ENCODE data around the gene MELTF. TPM values are rescaled to one million over a fixed set of nuclear protein-coding genes. Genes with fewer than 3 reads are reported as not detected.

The MELTF gene
- polyA plus RNA-seq, 1 experiment: 1.8 TPM

GRCh38 chr3:197028728-197029510 lies 698 bp downstream of the MELTF start:
- TF ChIP-seq, protein P1, sequence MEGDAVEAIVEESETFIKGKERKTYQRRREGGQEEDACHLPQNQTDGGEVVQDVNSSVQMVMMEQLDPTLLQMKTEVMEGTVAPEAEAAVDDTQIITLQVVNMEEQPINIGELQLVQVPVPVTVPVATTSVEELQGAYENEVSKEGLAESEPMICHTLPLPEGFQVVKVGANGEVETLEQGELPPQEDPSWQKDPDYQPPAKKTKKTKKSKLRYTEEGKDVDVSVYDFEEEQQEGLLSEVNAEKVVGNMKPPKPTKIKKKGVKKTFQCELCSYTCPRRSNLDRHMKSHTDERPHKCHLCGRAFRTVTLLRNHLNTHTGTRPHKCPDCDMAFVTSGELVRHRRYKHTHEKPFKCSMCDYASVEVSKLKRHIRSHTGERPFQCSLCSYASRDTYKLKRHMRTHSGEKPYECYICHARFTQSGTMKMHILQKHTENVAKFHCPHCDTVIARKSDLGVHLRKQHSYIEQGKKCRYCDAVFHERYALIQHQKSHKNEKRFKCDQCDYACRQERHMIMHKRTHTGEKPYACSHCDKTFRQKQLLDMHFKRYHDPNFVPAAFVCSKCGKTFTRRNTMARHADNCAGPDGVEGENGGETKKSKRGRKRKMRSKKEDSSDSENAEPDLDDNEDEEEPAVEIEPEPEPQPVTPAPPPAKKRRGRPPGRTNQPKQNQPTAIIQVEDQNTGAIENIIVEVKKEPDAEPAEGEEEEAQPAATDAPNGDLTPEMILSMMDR (IDR thresholded peaks at IDR 0.05; ENCODE audit: insufficient read depth, low read depth, low read length): no peak
- ChIA-PET CTCF (interaction anchor here (0.7 to 3.4 kb wide), 16 partner anchors 9 to 158 kb away, joined by 3 to 14 read pairs (median 4); no protein-coding TSS in a partner anchor), POLR2A (no interaction called here)
- no peaks in the 10 kb centered on the region for H3K36me3 ChIP-seq (ENCODE audit: control insufficient read depth, insufficient read depth, low read length)
- peak overlapping the region; percentile 49 for H3K4me3 ChIP-seq (ENCODE audit: low read depth, low read length)
- DNase-seq (ENCODE audit: low read depth): no peak
- H3K27me3 ChIP-seq (ENCODE audit: control insufficient read depth, insufficient read depth, low read length): no peaks in the 10 kb centered on the region

- TF ChIP-seq, protein P1 (IDR thresholded peaks at IDR 0.05; ENCODE audit: insufficient read depth, low read depth, low read length): no peak
- no peak overlapping the region for H3K4me3 ChIP-seq (ENCODE audit: low read depth, low read length)
- CTCF ChIA-PET: interaction anchor here (0.8 to 3.2 kb wide), 6 partner anchors 10 to 155 kb away, joined by 3 to 12 read pairs (median 5); no protein-coding TSS in a partner anchor
- no peaks in the 10 kb centered on the region for H3K36me3 ChIP-seq (ENCODE audit: control insufficient read depth, insufficient read depth, low read length)
- H3K27me3 ChIP-seq (ENCODE audit: control insufficient read depth, insufficient read depth, low read length): no peaks in the 10 kb centered on the region; the same call in 1 of the 2 replicates
- POLR2A ChIA-PET: no interaction called here
- no peak for DNase-seq (ENCODE audit: low read depth)
These were observed 1.5 kb downstream of the MELTF start for GRCh38 chr3:197027896-197028727.

- Histone ChIP-seq H3K27me3 (ENCODE audit: control insufficient read depth, insufficient read depth, low read length) (peaks cover 5% of the 10 kb centered on the region), H3K4me3 (ENCODE audit: low read depth, low read length) (no peak overlapping the region), H3K36me3 (ENCODE audit: control insufficient read depth, insufficient read depth, low read length) (no peaks in the 10 kb centered on the region)
- TF ChIP-seq, protein P1 (IDR thresholded peaks at IDR 0.05; ENCODE audit: insufficient read depth, low read depth, low read length): no peak
- no peak for DNase-seq (ENCODE audit: low read depth)
- CTCF ChIA-PET: interaction anchor here (1.6 kb wide), 2 partner anchors 9 to 49 kb away, joined by 3 to 5 read pairs; no protein-coding TSS in a partner anchor
- POLR2A ChIA-PET: no interaction called here
These were observed 2.3 kb downstream of the MELTF start for GRCh38 chr3:197027151-197027895.

DNA sequence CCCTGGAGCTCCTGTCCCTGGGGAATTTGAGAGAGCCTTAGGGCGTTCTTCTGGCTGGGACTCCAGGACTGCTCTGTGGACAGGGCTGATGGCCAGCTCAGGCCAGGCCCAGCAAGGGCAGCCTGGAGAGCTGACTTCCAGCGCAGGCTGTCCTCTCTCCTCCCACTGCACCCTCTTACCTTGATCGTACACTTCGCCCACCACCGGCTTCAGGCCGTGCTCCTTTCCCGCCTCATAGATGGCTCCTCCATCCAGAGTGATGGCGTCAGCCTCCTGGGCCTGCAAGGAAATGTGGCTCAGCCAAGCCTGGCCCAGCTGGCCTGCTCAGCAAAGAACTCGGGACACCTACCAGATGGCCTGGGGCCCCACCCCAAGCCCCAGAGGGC lies 3.1 kb downstream of the MELTF start:
- TF ChIP-seq, protein P1 (IDR thresholded peaks at IDR 0.05; ENCODE audit: insufficient read depth, low read depth, low read length): no peak
- ChIA-PET CTCF (interaction anchor here (0.6 to 1.6 kb wide), 2 partner anchors 48 to 193 kb away, joined by 3 read pairs; no protein-coding TSS in a partner anchor), POLR2A (no interaction called here)
- Histone ChIP-seq H3K4me3 (ENCODE audit: low read depth, low read length) (no peak overlapping the region), H3K27me3 (ENCODE audit: control insufficient read depth, insufficient read depth, low read length) (peaks cover 8% of the 10 kb centered on the region), H3K36me3 (ENCODE audit: control insufficient read depth, insufficient read depth, low read length) (no peaks in the 10 kb centered on the region)
- no peak for DNase-seq (ENCODE audit: low read depth)

Measured in BJ (cell line).